Measurements from ENCODE around the gene NR6A1.

DNA sequence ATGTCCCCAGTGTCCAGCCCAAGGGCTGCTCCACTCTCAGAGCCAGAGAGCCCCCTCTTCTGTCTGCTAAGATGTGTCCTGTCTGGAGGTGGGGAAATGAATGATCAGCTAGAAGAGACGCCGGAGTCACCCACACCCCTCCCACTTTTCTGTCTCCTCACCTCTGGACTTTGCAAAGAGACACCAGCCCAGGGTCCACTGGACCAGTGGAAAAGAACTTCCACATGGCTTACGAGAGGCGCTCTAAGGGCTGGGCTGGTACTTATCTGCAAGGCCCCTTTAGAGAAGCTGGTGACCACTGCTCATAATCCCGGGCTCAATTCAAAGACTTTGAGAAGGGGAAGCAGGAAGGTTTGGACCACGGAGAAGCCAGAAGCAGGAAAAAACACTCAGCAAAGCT lies 273.1 kb downstream of the NR6A1 start:
- no peak for TF ChIP-seq GABPB1 (CRISPR knock-in tag; IDR thresholded peaks at IDR 0.05)
- no peak for TF ChIP-seq ATF1 (CRISPR knock-in tag; IDR thresholded peaks at IDR 0.05)
- TF ChIP-seq, protein P1, sequence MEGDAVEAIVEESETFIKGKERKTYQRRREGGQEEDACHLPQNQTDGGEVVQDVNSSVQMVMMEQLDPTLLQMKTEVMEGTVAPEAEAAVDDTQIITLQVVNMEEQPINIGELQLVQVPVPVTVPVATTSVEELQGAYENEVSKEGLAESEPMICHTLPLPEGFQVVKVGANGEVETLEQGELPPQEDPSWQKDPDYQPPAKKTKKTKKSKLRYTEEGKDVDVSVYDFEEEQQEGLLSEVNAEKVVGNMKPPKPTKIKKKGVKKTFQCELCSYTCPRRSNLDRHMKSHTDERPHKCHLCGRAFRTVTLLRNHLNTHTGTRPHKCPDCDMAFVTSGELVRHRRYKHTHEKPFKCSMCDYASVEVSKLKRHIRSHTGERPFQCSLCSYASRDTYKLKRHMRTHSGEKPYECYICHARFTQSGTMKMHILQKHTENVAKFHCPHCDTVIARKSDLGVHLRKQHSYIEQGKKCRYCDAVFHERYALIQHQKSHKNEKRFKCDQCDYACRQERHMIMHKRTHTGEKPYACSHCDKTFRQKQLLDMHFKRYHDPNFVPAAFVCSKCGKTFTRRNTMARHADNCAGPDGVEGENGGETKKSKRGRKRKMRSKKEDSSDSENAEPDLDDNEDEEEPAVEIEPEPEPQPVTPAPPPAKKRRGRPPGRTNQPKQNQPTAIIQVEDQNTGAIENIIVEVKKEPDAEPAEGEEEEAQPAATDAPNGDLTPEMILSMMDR (IDR thresholded peaks at IDR 0.05) = no peak
- TF ChIP-seq, protein P2, sequence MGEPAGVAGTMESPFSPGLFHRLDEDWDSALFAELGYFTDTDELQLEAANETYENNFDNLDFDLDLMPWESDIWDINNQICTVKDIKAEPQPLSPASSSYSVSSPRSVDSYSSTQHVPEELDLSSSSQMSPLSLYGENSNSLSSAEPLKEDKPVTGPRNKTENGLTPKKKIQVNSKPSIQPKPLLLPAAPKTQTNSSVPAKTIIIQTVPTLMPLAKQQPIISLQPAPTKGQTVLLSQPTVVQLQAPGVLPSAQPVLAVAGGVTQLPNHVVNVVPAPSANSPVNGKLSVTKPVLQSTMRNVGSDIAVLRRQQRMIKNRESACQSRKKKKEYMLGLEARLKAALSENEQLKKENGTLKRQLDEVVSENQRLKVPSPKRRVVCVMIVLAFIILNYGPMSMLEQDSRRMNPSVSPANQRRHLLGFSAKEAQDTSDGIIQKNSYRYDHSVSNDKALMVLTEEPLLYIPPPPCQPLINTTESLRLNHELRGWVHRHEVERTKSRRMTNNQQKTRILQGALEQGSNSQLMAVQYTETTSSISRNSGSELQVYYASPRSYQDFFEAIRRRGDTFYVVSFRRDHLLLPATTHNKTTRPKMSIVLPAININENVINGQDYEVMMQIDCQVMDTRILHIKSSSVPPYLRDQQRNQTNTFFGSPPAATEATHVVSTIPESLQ (CRISPR knock-in tag; IDR thresholded peaks at IDR 0.05) = no peak
- TF ChIP-seq, protein P3, sequence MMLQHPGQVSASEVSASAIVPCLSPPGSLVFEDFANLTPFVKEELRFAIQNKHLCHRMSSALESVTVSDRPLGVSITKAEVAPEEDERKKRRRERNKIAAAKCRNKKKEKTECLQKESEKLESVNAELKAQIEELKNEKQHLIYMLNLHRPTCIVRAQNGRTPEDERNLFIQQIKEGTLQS (CRISPR knock-in tag; conservative IDR thresholded peaks at IDR 0.05) = no peak

Data from WTC11 (cell line).